Liver (tissue), 3 donors: ENCODE data around the gene NSUN3.

Experiments used
- CTCF ChIP-seq: fragments of 150-350 bp; IDR thresholded peaks from 2 replicates; pipeline ENCODE4 v1.5.1; 2017; ENCODE audit warnings: improper control_type of control experiment, low read depth, low read length; ENCODE audit not compliant: missing input control
- GABPA ChIP-seq, 2 donors: IDR thresholded peaks in 1 of 2; conservative IDR thresholded peaks in 1 of 2; 2 replicates each; pipeline ENCODE4 v1.6.1; 2016; ENCODE audit warnings: antibody characterized with exemption in 2 of 2, mild to moderate bottlenecking in 1 of 2, moderate library complexity in 1 of 2
- JUND ChIP-seq, 2 donors: IDR thresholded peaks; 2 replicates each; pipeline ENCODE4 v1.6.1; 2016; ENCODE audit warnings: antibody characterized with exemption in 2 of 2
- SP1 ChIP-seq: IDR thresholded peaks from 2 replicates; pipeline ENCODE4 v1.6.1; 2018; ENCODE audit warnings: antibody characterized with exemption, mild to moderate bottlenecking
- YY1 ChIP-seq: IDR thresholded peaks from 2 replicates; pipeline ENCODE4 v1.6.1; 2016; ENCODE audit warnings: antibody characterized with exemption, mild to moderate bottlenecking
- ZBTB33 ChIP-seq: IDR thresholded peaks from 2 replicates; pipeline ENCODE4 v1.6.1; 2016; ENCODE audit warnings: antibody characterized with exemption
- donor health status: healthy.
- donor health status: healthy.

DNA sequence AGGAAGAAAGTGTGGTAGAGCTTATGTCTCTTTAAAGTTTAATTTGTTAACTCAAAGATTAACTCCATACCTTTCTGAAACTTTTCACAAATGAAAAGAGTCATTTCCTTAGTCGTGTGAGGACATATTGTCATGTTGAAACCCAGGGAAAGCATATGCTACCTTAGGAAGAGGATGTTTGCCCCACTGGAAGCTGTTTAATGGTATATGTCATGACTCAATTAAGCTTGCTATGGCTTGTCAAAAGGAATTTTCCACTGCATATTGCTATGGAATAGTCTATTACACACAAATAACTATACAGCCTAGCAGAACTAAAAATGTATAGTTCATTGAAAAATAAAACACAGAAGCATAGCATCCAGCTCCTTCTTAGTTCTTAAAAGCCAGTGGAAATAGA is 69.9 kb downstream of the NSUN3 start:
- TF ChIP-seq CTCF (no peak), JUND (IDR thresholded peaks at IDR 0.05) (no peak), ZBTB33 (no peak), SP1 (no peak), GABPA (IDR thresholded peaks at IDR 0.05 in 1 of 2, conservative IDR thresholded peaks at IDR 0.05 in 1 of 2) (no peak), YY1 (no peak)
